Measurements from ENCODE around the gene ATP7B. TPM values are rescaled to one million over a fixed set of nuclear protein-coding genes. Genes with fewer than 3 reads are reported as not detected.
"Not testable (repeated sequence)": the region's sequence is repeated elsewhere in the genome, so short reads cannot be mapped to it uniquely, and the experiment has no call there.

Gene ATP7B
- polyA plus RNA-seq, 3 donors: 17.7 to 19.0 (median 18.3) TPM

- DNase-seq (ENCODE audit: extremely low read depth in 1 of 11, low read depth in 9 of 11, low spot score in 4 of 11): no peak
Measured at GRCh38 chr13:51988988-51989618, 22.1 kb downstream of the ATP7B start.

DNA sequence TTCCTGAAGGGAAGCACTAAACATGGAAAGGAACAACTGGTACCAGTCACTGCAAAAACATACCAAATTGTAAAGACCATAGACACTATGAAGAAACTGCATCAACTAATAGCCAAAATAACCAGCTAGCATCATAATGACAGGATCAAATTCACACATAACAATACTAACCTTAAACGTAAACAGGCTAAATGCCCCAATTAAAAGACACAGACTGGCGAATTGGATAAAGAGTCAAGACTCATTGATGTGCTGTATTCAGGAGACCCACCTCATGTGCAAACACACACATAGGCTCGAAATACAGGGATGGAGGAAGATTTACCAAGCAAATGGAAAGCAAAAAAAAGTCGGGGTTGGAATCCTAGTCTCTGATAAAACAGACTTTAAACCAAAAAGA, 26.3 kb downstream of the ATP7B start:
- not testable (repeated sequence) for DNase-seq (ENCODE audit: extremely low read depth in 1 of 11, low read depth in 9 of 11, low spot score in 4 of 11)

- DNase-seq (ENCODE audit: extremely low read depth in 1 of 11, low read depth in 9 of 11, low spot score in 4 of 11): not testable (repeated sequence)
Measured at GRCh38 chr13:51983292-51983691, 28.0 kb downstream of the ATP7B start.

- no peak for DNase-seq (ENCODE audit: extremely low read depth in 1 of 11, low read depth in 9 of 11, low spot score in 4 of 11)
Measured at GRCh38 chr13:51981355-51981754, 29.9 kb downstream of the ATP7B start.

DNA sequence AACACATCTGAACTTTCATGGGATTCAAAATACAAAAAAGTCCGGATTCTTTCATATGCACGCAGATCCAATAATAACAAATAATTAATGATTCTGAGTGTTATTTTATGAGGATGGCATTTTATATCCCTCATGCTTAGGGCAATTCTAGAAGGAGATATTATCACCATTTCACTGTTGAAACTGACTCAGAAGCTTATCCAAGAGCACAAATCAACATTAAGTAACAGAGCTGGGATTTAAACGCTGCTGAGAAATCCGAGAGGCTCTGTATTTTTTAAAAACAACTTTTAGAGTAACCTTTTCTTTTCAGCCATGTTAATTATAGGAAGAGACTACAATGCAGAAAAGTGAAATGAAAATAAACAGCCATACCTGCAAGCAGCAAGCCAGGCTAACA, 30.3 kb downstream of the ATP7B start:
- DNase-seq (ENCODE audit: extremely low read depth in 1 of 11, low read depth in 9 of 11, low spot score in 4 of 11): no peak

DNA sequence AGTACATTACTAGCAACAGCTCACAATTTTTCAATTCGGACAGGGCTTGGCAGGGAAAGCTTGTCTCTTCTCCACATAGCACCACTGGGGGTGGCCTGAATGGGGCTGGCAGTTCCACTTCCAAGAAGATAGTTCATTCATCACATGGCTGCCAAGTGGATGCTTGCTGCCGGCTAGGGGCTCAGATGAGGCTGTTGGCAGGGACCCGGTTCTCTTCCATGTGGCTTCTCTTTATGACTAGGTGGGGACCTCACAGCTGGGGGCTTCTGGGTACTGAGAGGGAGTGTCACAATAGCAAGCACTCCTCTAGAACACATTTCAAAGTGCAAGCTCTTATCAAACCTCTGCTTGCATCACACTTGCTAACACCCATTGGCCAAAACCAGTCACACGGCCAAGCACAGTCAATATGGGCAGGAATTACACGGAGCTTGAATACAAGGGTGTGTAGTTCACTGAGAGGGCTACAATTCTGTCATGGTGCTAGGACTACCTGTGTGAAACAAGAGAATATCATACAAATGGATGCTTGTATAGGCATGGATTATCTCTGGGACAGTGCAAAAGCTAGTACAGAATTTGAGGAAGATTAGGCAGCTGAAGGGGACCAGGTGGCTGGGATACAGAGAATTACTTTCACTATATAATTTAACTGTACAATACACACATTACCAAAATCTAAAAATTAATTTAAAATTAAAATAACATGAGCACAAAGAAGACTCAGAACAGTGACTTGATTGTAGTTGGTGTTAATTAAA, 32.3 kb downstream of the ATP7B start:
- no peak for DNase-seq (ENCODE audit: extremely low read depth in 1 of 11, low read depth in 9 of 11, low spot score in 4 of 11)

- no peak for DNase-seq (ENCODE audit: extremely low read depth in 1 of 11, low read depth in 9 of 11, low spot score in 4 of 11)
Measured at GRCh38 chr13:51977625-51978024, 33.6 kb downstream of the ATP7B start.

GRCh38 chr13:51976890-51977289, 34.4 kb downstream of the ATP7B start:
- DNase-seq (ENCODE audit: extremely low read depth in 1 of 11, low read depth in 9 of 11, low spot score in 4 of 11): no peak

DNA sequence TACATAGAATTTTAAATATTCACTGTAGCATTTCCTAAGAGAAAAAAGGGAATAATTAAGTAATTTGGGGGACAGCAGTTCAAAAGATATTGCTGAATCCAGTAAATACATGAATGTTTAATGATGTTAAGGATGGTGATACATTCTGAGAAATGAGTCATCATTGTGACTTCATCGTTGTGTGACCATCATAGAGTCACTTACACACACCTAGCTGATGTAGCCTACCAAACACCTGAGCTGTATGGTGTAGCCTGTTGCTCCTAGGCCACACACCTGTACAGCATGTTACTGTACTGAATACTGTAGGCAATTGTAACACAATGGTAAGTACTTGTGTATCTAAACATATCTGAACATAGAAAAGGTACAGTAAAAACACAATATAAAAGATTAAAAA, 34.8 kb downstream of the ATP7B start:
- no peak for DNase-seq (ENCODE audit: extremely low read depth in 1 of 11, low read depth in 9 of 11, low spot score in 4 of 11)

- no peak for DNase-seq (ENCODE audit: extremely low read depth in 1 of 11, low read depth in 9 of 11, low spot score in 4 of 11)
Measured at GRCh38 chr13:51974482-51974881, 36.8 kb downstream of the ATP7B start.

DNA sequence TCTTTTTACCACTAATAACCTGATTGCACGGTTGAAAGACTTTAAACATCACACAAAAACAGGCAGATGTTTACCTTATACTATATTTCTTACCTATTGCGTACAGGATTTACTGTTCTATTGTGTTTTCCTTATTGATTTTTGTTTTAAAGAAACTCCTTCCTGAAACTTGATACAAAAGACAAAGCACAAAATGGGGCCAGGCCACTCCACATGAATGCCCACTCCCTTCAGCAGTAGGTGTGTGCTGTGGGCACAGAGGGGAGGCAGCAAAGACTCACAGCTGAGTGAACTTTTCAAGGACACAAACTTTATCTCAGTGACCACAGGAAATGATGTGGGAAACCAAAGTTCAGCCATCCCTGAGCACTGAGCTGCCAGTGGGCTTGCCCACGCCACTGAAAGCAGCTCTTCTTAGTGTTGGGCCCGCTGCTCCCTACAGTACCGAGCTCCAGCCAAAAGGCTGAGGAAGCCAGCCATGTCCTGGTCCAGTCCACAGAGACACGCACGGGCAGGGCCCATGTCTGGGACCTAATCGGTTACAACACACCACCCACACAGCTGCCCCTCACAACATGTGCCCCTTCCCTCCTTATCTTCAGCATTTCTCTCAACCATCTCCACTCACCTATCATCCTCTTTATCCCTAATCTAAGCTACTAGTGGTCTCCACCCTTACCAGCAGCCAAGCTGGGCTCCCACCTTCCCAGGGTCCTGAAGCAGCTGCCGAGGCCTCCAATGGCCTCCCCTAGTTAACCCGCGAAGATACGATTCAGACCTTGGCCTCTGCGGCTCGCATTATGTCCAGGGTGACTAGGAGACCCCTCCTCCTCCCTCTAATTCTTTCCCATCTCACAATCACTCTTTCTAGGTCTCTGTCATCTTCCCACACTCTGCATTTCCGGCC, 39.5 kb downstream of the ATP7B start:
- DNase-seq (ENCODE audit: extremely low read depth in 1 of 11, low read depth in 9 of 11, low spot score in 4 of 11): no peak

DNA sequence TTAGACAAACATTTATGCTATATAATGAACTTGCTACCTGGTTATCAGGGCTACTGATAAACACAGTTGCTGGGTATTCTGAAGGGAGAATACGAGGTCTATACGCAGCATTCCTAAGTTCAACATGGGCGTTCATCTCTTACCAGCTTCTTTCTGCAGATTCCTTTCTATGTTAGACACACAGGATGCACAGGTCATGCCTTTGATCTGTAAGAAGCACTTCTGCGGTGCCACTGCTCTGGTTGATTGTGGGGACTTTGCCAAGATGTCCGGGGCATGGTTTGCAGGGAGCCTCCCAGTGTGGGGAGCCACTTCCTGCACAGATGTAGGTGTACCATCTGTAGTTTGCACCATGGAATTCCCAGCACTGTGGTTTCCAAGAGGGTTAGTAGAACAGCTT, 40.9 kb downstream of the ATP7B start:
- DNase-seq (ENCODE audit: extremely low read depth in 1 of 11, low read depth in 9 of 11, low spot score in 4 of 11): no peak

DNA sequence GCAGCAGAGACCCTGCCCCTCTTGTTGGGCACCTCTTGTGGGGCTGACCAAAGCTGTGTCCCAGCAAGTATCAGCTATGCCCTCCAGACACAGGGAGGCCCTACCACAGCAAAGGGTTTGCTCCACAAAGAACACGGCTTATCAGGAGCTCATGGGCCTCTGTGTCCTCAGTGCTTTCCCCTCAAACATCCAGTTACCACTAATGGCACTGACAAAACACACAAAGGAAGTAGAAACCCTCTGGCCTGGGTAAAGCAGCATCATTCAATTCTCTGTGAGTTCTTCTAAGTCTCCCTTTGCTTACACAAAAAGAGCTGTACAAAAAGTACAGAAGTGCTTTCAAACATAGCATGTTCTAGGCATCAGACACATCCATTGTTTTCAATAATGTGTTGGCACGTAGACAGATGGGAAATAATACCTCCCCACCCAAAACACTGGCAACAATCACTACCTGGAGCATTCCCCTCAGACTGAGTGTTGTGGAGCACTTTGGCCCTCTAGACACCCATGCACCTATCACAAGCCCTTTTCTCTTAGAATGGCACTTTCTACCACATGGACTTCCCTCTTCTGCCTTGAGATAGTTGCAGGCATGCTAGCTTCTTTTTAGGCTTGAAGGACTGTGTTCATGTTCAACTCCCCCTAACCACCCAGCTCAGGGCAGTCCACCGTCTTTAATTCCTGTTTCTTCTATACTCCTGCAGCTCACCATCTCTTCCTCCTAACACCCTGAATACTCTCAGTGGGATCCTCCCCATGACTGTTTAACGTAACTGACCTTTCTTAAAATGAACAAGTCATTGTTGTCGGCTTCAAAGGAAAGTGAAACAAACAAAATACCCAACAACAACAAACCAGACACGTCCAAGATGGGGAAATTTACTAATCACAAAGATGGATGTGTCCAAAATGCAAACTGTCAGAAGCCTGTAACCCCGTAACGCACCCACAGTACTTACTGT, 43.5 kb downstream of the ATP7B start:
- no peak for DNase-seq (ENCODE audit: extremely low read depth in 1 of 11, low read depth in 9 of 11, low spot score in 4 of 11)

DNA sequence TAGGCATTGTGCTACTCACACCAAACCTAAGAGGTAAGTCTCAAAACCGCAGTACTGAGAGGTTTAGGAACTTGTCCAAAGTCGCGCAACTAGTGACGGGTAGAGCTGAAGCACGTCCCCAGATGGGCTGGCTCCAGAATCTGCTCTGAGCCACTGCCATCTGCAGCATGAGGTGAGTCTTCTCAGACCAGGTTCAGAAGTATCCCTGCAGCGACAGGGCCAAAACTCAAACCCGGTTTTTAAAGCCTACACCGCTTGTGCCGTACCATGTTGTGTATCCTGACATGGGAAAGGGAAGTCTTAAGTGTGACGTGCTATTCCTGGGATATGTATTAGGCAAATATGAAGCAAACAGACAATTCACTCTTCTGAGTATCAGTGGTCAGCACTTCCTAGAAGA, 45.1 kb downstream of the ATP7B start:
- DNase-seq (ENCODE audit: extremely low read depth in 1 of 11, low read depth in 9 of 11, low spot score in 4 of 11): no peak

GRCh38 chr13:51961493-51962403, 49.5 kb downstream of the ATP7B start:
- DNase-seq (ENCODE audit: extremely low read depth in 1 of 11, low read depth in 9 of 11, low spot score in 4 of 11): no peak

DNA sequence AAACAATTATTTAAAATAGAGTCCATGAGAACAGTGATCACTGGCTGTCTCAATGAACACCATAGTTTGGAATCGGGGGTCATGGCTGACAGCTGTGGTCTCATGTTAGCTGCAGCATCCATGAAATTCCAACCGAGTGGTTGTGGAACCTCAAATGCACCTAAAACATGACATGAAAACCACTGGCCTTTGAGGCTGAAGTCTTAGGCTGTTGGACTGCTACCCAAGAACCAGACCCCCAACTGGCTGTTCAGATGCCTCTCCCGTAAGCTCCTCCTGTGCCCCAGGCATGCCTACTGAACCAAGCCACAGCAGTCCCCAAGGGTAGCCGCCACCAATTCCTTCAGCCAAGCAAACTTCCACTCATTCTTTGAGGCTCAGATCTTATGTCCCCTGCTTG, 50.5 kb downstream of the ATP7B start:
- no peak for DNase-seq (ENCODE audit: extremely low read depth in 1 of 11, low read depth in 9 of 11, low spot score in 4 of 11)

- DNase-seq (ENCODE audit: extremely low read depth in 1 of 11, low read depth in 9 of 11, low spot score in 4 of 11): no peak
Measured at GRCh38 chr13:51959773-51960172, 51.5 kb downstream of the ATP7B start.

DNA sequence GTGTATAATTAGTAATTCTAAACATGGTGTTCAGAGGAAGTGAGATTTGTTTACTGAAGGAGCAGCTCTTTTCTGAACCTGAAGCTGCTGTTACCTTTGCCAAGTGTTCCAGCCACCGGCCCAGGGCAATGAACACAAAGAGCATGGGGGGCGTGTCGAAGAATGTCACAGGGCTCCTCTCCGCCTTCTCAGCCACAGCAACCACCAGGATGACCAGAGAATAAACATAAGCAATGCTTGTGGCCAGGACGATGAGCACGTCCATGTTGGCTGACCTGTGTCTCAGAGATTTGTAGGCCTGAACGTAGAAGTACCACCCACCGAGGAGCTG, 53.1 kb downstream of the ATP7B start:
- DNase-seq (ENCODE audit: extremely low read depth in 1 of 11, low read depth in 9 of 11, low spot score in 4 of 11): no peak

All from renal cortex interstitium (tissue), 11 donors.